A673 (cell line): Measurements from ENCODE around the gene DMC1. TPM values are rescaled to one million over a fixed set of nuclear protein-coding genes. Genes with fewer than 3 reads are reported as not detected.
A peak's percentile ranks its signal among the peaks of the same experiment; 100 is the strongest.

Experiments used
- BruUV-seq: library from RNA; stranded (reverse); fragments of 400-500 nt; replicated peaks from 2 replicates; lab custom pipeline; 2021; lab: Mats Ljungman, UMichigan
- CTCF ChIA-PET: fragments of 300-600 bp; sonication (Branson Sonifier 250); formaldehyde crosslinking; loops from one replicate; lab custom pipeline; 2022; ENCODE audit warnings: antibody characterized with exemption; lab: Charles Lee
- POLR2A ChIA-PET: fragments of 300-600 bp; sonication (Branson Sonifier 250); formaldehyde crosslinking; loops from one replicate; lab custom pipeline; 2022; ENCODE audit warnings: antibody characterized with exemption; ENCODE audit not compliant: low non-redundant PET; lab: Charles Lee
- DNase-seq: peaks from one replicate; pipeline ENCODE4 v3.0.0-alpha.2; 2015; ENCODE audit warnings: low spot score
- H3K27ac ChIP-seq: fragments of 200-600 bp; sonication (generic); 2 replicates; pipeline ENCODE4 v1.5.1; 2016; ENCODE audit warnings: mixed run types, low read depth, mild to moderate bottlenecking, mixed read lengths, antibody characterized with exemption, low read length; ENCODE audit not compliant: poor library complexity, severe bottlenecking
- H3K27me3 ChIP-seq: fragments of 200-600 bp; sonication (generic); replicated peaks from 2 replicates; pipeline ENCODE4 v1.6.1; 2017; ENCODE audit warnings: mixed run types, low read depth, mild to moderate bottlenecking, mixed read lengths, antibody characterized with exemption, low read length; ENCODE audit not compliant: insufficient read depth, poor library complexity
- H3K36me3 ChIP-seq: fragments of 200-600 bp; sonication (generic); 2 replicates; pipeline ENCODE4 v1.6.1; 2016; ENCODE audit warnings: mixed run types, mild to moderate bottlenecking, mixed read lengths, antibody characterized with exemption, low read length; ENCODE audit not compliant: insufficient read depth, poor library complexity, severe bottlenecking
- H3K4me1 ChIP-seq: fragments of 200-600 bp; sonication (generic); 2 replicates; pipeline ENCODE4 v1.6.1; 2017; ENCODE audit warnings: mixed run types, mild to moderate bottlenecking, mixed read lengths, antibody characterized with exemption, low read length; ENCODE audit not compliant: insufficient read depth, poor library complexity, severe bottlenecking
- H3K4me3 ChIP-seq: fragments of 200-600 bp; sonication (generic); 2 replicates; pipeline ENCODE4 v1.5.1; 2016; ENCODE audit warnings: low read depth, mixed run types, mild to moderate bottlenecking, mixed read lengths, low read length; ENCODE audit not compliant: poor library complexity, severe bottlenecking
- H3K9me3 ChIP-seq: fragments of 200-600 bp; sonication (generic); 2 replicates; pipeline ENCODE4 v1.6.1; 2016; ENCODE audit warnings: mixed run types, low read depth, mild to moderate bottlenecking, mixed read lengths, antibody characterized with exemption, low read length; ENCODE audit not compliant: poor library complexity, severe bottlenecking
- EZH2 ChIP-seq: fragments of 200-600 bp; sonication (generic); IDR thresholded peaks from 2 replicates; pipeline ENCODE4 v1.6.1; 2017; ENCODE audit warnings: borderline replicate concordance, low read depth, mild to moderate bottlenecking, mixed read lengths, antibody characterized with exemption, low read length; ENCODE audit not compliant: poor library complexity, severe bottlenecking
- intact Hi-C: fragments of 100-400 bp; cut with micrococcal nuclease; formaldehyde crosslinking; loops from one replicate; pipeline ENCODE4 v1.10.0; 2022; ENCODE audit not compliant: unreplicated experiment
- total RNA-seq: library from RNA; stranded (reverse); gene quantifications from 2 replicates; pipeline ENCODE4 v1.2.3, GENCODE V29; 2021
- TF ChIP-seq, protein P1 (sequence below): fragments of 300-800, 200-600 bp; sonication (generic); conservative IDR thresholded peaks from 2 replicates; pipeline ENCODE4 v1.5.1; 2017; ENCODE audit warnings: low read depth, mild to moderate bottlenecking, antibody characterized with exemption, low read length, moderate library complexity, mixed read lengths

Gene DMC1
- total RNA-seq, 1 experiment from 2014 or later: 2.3 TPM

- H3K9me3 ChIP-seq: no peaks in the 10 kb centered on the region
- TF ChIP-seq EZH2: no peak
- TF ChIP-seq, protein P1, sequence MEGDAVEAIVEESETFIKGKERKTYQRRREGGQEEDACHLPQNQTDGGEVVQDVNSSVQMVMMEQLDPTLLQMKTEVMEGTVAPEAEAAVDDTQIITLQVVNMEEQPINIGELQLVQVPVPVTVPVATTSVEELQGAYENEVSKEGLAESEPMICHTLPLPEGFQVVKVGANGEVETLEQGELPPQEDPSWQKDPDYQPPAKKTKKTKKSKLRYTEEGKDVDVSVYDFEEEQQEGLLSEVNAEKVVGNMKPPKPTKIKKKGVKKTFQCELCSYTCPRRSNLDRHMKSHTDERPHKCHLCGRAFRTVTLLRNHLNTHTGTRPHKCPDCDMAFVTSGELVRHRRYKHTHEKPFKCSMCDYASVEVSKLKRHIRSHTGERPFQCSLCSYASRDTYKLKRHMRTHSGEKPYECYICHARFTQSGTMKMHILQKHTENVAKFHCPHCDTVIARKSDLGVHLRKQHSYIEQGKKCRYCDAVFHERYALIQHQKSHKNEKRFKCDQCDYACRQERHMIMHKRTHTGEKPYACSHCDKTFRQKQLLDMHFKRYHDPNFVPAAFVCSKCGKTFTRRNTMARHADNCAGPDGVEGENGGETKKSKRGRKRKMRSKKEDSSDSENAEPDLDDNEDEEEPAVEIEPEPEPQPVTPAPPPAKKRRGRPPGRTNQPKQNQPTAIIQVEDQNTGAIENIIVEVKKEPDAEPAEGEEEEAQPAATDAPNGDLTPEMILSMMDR: no peak
- no peak for DNase-seq
- no peaks in the 10 kb centered on the region for H3K36me3 ChIP-seq
- ChIA-PET CTCF (no interaction called here), POLR2A (interaction anchor here (0.6 kb wide), 1 partner anchor 50 kb away, joined by 4 read pairs; no protein-coding TSS in a partner anchor)
- H3K27me3 ChIP-seq: no peaks in the 10 kb centered on the region
- no TSS peak for BruUV-seq
- H3K4me3 ChIP-seq: no peak overlapping the region
- no peaks in the 10 kb centered on the region for H3K4me1 ChIP-seq
- intact Hi-C loops: no loop called here
- no peak overlapping the region for H3K27ac ChIP-seq
These were observed 56.9 kb downstream of the DMC1 start for GRCh38 chr22:38513063-38513462.

GRCh38 chr22:38510416-38510970 is 59.5 kb downstream of the DMC1 start:
- no peaks in the 10 kb centered on the region for H3K36me3 ChIP-seq
- H3K27me3 ChIP-seq: no peaks in the 10 kb centered on the region
- CTCF ChIA-PET: no interaction called here
- no peaks in the 10 kb centered on the region for H3K9me3 ChIP-seq
- POLR2A ChIA-PET: no interaction called here
- DNase-seq: no peak
- no peak overlapping the region for H3K4me3 ChIP-seq
- BruUV-seq: no TSS peak
- H3K27ac ChIP-seq: no peak overlapping the region
- no peaks in the 10 kb centered on the region for H3K4me1 ChIP-seq
- intact Hi-C loops: no loop called here
- no peak for TF ChIP-seq EZH2
- TF ChIP-seq, protein P1: no peak

DNA sequence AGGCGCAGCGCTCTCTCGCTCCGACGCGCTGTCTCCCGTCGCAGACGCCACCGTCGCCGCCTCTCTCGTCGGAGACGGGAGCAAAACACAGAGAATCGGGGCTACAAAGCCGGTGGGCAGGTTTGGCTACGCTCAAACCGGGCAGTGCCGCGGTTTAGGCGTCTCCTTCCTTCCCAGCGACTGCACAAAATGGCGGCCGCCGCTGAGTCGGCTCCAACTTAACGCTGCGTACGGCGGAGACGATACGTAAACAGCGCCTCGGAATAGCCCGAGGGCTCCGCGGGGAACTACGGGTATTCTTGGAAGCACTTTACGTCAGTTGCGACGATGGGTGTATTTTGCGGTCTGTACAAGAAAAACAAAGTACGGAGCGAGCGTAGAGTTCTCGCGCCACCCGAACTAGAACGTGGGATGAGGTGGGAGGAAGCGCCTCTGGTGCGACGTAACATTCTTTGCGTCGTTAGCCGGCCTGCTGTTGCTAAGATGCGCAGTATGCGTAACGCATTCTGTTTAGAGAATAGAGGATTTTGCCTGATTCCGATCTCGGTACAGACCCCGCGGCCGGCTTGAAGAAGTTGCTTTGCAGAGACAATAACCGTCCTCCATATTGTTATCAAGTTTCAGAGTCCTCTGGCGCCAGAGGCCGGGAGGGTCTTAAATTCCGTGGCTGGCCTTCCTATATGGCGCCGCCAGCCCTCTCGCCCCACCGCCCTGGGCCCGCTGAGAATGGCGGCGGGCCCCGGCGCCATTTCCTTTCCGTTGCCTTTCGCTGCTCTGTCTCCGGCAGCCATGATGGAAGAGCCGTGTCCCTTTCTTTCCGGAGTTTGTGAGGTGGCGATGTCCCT is 63.6 kb downstream of the DMC1 start, which contains the start of gene DDX17:
DDX17 (minus strand) TSS at position 194 of the 845 bp plus-strand sequence.
- Histone ChIP-seq H3K27me3 (no peaks in the 10 kb centered on the region), H3K36me3 (peaks cover 39% of the 10 kb centered on the region), H3K4me3 (peak within 1 kb of the TSS; percentile 87), H3K27ac (peak within 1 kb of the TSS; percentile 99), H3K9me3 (no peaks in the 10 kb centered on the region), H3K4me1 (peaks cover 14% of the 10 kb centered on the region)
- ChIA-PET POLR2A (no interaction called here), CTCF (no interaction called here)
- intact Hi-C loops: loop anchor here (10.0 kb wide), 1 partner anchor 198 kb away; the partner anchor contains the start of genes GTPBP1 and JOSD1
- TF ChIP-seq, protein P1: no peak
- no peak for TF ChIP-seq EZH2
- DNase-seq: peak; percentile 99
- BruUV-seq: TSS peak; percentile 95
